ENCODE measurements around the gene GAN.
"Not testable (repeated sequence)": the region's sequence is repeated elsewhere in the genome, so short reads cannot be mapped to it uniquely, and the experiment has no call there.

GAN gene

DNA sequence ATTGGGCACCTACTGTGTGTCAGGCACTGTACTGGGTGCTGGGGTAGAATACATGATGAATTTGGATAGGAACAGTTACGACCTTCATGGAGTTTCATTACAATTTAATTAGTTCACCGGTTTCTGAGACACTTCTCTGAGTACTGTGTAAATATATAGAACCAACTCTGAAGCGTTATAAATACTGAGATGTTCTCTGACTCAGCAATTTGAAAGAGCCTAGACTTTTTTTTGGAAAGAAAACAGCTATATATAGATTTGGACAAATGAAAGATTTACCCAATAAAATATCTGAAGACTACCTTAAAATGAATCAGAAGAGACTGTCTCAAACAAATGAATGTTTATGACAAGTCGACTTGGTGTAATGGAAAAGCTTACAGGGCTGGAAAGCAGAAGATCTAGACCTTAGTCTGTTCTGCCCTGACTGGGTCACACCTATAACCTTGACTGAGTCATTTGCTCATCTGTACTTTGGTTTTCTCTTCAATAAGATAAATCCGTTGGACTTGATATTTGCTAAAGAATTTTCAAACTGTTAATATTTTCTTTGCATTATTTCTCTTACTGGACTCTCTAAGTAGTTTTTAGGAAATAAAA lies 4.6 kb upstream of the GAN start:
- DNase-seq, result no peak

DNA sequence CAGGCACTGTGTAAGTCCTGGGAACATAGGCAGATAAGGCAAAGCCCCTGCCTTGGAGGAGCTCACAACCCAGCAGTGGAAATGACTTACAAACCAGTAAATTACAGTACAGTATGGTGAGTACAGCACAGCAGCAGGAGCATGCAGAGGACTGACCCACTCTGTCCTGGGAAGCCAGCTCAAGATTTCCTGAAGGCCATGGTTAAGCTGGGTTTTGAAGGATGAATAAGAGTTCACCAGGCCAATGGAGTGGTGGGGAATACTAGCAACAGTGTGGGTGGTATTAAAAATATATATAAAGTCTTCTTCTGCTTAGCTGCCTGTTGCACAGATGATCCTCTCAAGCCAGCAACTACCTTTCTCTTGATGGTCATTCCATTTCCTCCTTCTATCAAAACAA lies 3.0 kb upstream of the GAN start:
- DNase-seq, result no peak

DNA sequence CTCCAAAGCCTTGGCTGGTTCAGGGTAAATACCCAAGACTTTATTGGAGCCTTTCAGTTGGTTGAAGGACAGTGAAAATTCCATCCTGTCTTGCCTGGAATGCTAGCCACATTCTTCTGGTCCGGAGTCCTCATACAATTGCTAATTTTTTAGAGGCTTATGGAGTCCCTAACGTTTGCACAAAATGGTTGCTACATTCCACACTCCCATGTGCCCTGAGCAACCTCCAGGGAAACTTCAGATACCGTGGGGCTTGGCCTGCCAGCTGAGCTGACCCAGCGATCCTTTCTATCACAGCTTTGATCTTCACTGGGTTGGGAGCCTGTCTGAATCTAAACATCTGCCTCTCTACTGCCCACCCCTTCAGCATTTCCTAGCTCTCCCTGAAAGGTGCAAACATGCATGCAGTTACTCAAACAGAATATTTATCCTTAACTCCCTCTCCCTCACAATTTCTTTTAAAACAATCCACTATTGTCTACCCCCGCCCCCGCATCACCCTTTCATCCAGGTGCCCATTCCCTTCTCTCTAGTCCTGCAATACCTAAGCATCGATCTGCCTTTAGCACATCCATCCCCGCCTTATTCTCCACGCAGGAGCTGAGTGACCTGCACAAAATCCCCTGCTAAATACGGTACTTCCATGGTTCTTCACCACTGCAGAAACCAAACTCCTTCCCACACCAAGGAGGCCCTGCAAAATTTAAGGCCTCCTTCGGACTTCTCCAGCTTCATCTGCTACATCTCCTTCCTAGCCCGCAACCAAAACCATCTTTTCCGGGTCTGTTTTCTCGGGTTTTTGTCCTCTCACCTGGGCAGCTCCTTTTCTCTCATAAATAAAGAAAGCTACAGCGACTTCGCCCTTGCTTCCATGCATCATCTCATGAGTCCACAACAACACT lies 810 bp upstream of the GAN start:
- no peak for DNase-seq

DNA sequence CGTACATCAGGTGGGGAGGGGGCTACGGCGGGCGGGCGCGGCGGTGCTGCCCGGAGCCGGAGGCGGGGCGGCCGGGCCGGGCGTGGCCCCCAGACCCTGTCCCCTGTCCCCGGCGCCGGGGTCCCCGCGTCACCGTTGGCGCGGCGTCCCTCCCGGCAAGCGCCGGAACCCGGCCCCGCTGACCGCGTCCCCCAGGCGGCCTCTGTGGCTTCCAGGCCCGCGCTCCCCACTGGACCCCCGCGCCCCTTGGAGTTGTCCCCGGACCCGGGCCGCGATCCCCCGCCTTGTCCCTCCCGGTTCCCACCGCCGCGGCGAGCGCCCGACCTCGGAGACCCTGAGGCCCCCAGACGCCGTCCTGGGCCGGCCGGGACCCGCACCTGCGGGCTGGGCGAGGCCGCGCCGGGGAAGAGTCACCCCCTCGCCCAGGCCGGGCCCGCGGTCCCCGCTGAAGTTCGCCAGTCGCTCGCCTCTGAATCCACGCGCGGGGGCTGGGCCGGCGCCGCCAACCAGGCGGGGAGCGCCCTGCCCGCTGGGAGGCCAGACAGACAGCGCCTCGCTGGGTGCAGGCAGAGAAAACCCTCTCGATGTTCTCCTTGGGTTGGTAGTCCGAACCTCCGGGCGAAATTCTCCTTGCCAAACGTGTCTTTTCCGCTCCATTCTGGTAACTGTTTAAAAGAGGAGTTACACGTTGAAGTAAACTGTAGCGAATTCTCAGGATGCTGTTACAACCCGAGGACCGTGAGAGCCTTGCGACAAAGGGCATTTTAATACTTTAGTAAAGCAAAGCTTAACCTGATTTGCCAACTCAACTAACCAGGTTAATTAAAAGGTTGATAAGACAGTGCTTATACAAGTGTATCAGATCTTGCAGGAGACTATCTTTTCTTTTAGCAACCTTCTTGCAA lies 761 bp downstream of the GAN start:
- DNase-seq, result peak; percentile 7

DNA sequence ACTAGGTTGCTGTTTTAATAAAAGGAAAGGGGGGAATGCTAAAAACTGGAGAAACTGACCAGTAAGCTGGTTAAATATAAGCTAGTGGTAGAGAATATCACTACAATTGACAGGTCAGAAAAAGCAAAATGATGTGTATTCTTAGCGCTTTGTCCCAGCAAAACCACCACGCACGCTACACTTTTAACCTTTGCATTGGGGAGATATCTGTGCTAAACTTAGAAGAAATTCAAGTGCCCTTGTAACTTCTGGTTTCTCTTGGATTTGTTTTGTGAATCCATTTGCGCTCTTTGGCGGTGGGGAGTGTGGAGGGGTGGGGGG lies 1.4 kb downstream of the GAN start:
- DNase-seq, result no peak

DNA sequence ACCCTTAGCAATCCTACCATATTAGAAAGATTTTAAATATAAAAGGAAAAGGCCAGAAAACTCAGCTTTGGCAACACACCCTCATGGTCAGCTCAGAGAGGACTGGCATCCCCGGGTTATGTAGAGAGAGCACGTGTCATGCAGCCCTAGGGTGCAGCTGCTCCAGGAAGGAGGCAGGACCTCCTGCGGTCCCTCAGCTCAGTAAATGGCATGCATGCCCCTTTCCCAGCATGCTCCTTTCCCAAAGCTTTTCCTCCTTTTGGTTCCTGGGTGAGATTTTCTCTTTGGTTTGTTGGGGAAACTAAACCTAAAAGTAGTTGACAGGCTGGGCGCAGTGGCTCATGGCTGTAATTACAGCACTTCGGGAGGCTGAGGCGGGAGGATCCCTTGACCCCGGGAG lies 3.9 kb downstream of the GAN start:
- no peak for DNase-seq

DNA sequence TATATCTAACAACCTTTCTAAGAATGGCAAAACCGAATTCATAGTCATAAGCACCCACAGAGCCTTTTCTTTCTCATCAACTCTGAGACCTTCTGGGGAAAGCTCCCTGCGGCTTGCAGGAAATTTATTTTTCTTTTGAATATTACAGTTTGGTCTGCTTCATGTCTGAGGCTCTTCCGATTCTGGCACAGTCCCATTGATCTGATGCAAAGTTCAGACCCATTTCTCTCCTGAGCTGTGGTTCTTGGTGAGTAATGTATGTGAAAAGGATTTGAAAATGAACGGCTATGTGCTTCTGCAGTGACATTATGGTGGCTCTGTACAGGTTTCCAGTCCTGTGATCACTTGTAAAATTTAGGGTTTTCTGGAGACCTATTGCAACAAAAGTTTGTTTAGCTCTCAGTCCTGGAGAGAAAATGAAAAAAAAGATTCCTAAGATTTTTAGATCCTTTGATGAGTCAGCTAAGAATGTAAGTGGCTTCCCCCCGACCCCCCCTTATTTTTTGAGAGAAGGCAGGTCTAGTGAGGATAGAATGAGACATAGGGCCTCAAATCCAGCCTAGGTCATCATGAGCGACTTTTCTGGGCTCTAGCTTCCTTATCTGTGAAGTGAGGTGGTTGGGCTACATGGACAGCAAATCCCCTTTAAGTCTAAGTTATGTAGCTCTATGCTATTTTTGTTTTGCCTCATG lies 4.6 kb downstream of the GAN start:
- no peak for DNase-seq

DNA sequence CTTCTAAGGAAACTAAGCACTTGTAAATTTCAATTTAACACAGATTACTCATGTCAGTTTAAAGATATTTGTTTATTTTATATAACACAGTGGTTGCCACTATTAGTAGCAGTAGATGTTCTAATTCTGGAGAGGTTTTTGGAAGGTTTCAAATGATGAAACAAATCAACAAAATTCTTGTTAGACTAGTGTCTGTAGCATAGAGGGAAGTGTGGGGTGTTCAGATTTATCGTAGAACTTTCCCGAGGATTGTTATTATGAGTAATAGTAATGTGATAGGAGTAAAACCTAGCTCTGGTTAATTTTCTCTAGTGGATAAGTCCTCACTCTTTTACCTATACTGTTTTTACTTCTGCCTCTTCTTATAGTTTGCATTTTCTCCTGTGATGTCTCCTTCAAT lies 6.3 kb downstream of the GAN start:
- DNase-seq, result no peak

DNA sequence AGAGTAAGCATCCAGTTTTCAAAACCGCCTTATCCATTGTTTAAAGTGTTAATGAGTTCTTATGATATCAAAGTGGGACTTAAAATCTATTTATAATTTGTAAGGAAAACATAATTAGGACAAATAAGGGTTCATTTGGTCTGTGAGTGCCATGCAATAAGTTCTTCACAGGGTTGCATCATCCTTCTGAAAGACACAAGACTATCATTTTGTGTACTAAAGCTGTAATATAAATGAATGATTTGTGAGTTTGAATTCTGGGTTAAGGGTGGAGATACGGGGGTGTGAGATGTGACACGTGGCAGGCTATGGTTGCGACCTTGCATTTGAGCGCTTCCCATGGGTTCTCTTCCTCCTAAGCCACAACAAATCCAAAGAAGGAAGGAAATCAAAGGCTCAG lies 6.8 kb downstream of the GAN start:
- no peak for DNase-seq

DNA sequence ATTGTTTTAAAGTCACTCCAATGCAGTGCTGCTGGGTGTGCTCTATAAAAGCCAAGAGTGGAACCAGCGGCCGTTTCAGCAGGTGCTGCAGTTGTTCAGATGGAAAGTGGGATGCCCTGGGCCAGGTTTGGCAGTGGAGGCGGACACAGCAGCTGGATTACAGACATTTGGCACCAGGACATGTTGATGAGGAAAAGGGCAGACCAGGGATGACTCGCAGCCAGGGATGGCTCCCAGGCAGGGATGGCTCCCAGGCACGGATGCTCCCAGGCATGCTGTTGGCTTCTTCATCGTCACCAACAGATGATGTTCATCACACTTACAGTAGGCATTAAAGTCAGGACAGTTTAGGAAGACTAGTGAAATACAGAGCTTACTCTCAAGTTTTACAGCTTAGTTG lies 10.0 kb downstream of the GAN start:
- no peak for DNase-seq

DNA sequence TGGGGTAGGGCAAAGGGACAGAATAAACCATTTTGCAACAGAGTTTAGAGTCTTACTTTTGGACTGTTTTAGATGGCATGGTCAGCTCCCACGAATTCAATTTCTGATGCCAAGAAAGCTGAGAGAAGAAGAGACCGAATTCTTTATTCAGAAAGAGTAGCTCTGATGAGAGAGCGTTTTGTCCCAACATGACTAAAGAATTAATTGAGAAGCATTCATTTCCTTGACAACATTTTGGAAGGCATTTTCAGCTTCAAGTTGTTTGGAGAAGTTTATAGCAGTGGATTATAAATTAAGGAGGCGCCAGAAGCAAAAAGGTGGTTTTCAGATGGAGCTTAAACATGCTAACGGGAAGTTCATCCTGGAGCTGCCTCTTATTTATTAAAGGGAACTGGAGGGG lies 12.2 kb downstream of the GAN start:
- no peak for DNase-seq

DNA sequence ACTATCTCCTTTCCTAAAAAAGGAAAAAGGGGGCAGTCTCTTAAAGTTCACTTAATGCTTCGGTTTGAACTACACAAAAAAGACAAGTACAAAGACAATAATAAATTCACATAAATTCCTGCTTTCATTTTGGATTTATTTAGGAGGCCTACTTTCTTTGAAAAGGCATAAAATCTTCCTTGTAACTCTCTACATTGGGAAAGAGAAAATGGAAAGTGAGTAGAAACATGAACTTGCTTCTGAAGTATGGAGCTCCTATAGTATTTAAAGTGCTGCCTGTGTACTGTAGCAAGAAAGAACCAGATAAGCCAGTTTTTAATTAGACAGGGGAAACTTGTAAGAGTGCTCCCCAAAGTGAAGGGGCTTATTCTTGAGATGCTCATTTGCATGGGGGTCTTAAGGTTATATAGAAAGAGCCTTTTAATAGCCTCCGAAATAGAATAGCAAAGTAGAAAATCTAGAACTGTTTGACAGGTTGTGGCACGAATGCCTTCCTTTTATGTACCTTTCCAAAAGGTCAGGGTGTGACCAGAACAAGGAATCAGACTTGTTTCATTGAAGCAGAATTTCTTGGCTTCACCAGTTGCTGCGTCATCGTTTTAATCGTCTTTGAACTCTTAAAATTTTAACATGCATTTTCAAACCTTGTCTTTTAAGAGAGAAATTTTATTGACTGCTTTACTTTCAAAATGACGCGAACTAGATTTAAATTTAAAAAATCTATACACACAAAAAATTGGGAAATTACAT lies 12.9 kb downstream of the GAN start:
- no peak for DNase-seq

DNA sequence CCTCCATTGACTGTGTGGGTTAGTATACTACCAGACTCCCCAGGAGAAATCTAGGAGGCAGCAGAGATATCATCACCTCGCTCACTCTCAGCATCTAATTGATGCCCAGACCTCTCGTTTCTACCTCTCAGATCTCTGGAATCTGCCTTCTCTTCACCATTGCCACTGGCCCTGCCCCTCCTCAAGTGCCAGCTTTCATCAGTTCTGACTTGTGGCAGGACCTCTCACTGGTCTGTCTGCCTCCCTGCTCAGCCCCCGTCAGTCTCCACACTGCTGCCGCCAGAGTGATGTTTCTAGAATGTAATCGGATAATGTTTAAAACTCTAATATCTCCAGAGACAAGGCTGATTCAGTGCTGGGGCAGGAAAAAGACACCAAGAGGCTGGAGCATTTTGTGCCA lies 15.2 kb downstream of the GAN start:
- DNase-seq, result no peak

DNA sequence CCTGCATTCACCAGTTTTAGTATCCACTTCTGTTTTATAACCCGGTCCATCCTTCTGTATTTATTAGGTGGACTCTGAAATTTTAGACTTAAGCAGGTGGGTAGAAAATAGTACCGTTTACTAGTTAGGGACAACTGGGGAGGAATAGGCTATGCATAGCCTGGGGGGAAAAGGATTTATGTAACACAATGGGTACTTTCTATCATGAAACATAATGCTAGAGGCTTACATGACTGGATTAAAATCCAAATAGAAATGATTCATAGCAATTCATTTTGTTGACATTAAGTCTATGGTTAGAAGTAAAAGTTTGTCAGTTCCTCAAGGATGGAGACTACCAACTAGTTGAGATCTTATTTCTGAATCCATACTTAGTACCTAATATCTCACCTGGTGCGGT lies 18.6 kb downstream of the GAN start:
- DNase-seq, result no peak

DNA sequence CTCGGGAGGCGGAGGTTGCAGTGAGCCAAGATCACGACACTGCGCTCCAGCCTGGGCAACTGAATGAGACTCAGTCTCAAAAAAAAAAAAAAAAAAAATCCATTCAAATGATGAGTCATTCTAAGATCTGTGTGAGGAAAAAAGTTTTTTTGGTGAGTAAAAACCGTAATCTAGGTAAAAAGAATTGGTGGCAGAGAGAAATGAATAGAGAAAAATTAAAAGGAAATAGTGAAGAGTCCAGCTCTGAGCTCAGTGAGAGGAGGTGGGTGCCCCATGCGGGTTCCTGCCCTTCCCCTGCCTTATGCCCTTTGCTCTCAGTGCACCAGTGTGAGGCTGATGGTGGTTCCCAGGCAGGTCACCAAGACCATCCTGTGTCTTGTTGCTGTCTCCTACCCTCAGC lies 20.9 kb downstream of the GAN start:
- DNase-seq, result no peak

DNA sequence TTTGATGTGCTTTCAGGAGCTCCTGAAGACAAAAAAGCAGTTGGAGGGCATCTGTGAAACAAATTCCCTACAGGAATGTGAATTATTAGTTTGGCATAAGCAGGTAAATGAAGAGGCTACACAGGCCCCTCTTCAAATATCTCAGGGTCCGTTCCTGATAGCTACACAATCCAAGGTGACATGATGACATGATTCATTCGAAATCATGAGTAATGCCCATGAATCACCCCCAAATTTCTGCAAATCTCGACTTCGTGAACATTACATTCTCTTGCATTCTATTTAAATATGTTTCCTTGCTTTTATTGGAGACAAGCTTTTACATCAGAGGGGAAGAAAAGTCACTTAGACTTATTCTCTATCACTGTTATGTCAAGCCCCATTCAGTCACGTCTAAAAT lies 22.3 kb downstream of the GAN start:
- no peak for DNase-seq

DNA sequence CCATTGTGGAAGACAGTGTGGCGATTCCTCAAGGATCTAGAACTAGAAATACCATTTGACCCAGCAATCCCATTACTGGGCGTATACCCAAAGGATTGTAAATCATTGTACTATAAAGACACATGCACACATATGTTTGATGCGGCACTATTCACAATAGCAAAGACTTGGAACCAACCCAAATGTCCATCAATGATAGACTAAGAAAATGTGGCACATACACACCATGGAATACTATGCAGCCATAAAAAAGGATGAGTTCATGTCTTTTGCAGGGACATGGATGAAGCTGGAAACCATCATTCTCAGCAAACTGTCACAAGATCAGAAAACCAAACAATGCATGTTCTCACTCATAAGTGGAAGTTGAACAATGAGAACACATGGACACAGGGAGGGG lies 30.4 kb downstream of the GAN start:
- not testable (repeated sequence) for DNase-seq

DNA sequence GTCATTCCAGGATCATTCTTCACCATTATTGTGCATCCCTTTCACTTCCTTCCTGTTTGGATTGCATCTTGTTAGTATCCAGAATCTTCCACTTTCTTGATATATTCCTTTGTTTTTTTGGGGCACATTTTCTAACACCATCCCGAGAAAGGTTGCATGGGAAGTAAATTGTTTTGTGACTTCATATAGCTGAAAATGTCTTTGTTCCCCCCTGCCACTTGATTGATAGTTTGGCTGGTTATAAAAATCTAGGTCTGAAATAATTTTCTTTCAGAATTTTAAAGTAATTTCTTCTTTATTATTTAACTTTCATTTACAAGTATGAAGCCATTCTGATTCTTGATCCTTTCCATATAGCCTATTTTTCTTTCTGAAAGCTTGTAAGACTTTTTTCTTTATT lies 32.7 kb downstream of the GAN start:
- DNase-seq, result no peak

DNA sequence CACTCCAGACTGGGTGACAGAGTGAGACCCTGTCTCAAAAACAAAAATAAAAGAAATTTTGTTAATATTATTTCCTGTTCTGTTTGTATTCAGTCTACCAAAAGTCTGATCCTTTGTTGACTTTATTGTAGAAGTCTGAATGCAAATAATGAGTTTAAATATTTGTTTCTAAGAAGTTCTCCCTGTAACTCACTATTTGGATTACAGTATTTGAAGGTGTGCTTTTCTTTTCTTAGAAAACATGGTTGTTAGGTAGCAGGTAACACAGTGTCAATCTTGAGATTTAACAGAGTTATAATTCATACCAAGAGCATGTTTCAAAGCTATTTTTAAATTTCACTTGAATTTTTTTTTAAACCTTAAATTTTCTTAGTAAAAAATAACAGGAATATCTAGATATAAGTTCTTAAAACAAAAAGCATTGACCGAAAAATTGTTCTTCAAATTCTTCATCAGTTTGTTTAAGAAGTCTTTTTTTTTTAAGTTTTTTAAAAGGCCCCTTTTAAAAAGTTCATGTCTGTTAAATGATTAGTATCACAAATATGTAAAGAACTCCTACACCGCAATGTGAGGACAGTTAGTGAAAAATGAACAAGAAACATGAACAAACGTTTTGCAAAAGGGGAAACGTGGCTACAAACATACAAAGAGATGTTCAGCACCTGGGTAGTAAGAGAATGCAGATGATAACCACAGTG lies 35.0 kb downstream of the GAN start:
- DNase-seq, result no peak

DNA sequence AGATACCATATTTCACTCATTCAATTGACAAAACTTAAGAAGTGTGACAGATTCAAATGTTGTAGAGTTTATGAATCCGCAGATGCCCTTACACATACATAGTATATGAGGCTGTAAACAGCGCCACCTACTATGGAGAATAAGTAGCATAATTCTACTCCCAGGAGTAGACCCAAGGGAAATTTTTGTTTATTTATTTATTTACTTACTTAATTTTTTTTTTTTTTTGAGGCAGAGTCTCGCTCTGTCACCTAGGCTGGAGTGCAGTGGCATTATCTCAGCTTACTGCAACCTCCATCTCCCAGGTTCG lies 35.5 kb downstream of the GAN start:
- DNase-seq, result no peak

DNA sequence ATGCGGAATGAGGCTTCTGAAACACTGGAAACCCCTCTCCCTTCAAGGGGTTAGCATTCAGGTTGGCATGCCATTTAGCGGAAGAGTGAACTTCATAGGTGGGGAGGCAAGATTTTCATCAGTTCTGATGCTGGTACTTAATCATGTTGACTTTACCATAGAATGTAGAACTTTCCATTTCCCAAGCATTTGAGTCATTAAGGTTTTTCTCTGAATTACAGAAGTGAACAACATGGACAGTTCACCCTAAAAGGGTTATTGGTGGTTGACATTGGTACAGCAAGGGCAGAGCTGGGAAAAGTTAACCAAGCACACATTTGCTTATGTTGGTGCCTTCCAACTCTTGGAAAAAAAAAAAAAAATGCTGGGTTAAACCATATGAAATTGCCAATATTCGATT lies 39.1 kb downstream of the GAN start:
- DNase-seq, result no peak

DNA sequence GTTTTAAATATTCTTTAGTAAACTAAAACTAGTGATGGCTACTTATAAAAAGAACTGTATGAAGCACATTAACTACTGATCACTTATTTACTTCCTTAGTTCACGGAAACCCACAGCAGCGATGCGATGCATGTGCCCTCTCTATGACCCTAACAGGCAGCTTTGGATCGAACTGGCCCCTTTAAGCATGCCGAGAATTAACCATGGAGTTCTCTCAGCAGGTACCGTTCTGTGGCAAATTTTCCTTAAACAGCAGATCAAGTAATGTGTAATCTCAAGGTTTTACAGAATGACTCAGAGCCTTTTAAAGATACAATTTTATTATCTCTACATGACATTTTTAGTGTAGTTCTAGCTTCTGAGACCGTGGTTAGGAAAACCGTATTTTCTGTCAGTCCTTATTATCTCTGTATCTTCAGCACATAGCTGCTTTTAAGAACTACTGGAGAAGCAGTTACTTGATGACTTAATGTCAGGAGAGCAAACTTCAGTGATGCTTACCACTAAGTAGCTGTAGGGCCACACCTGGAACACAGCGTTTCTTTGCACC lies 43.0 kb downstream of the GAN start:
- DNase-seq, result no peak
